Astrocyte (in vitro differentiated cells and primary cell): Measurements from ENCODE around the gene DDX31. TPM values are rescaled to one million over a fixed set of nuclear protein-coding genes. Genes with fewer than 3 reads are reported as not detected.

Source experiments
- DNase-seq: peaks from one replicate; pipeline ENCODE4 v3.0.0-alpha.2; 2010; ENCODE audit warnings: low read depth
- FAIRE-seq: peaks from 2 replicates; lab custom pipeline; 2011; peaks lifted over from hg19 to GRCh38; lab: Jason Lieb, UNC
- H2AFZ ChIP-seq: 2 replicates; pipeline ENCODE4 v1.6.0; 2012; ENCODE audit warnings: low read depth, low read length, inconsistent platforms
- H3K27ac ChIP-seq: 2 replicates; pipeline ENCODE4 v1.5.1; 2011; ENCODE audit warnings: low read depth, low read length, inconsistent platforms
- H3K27me3 ChIP-seq: 2 replicates; pipeline ENCODE4 v1.6.0; 2011; ENCODE audit warnings: low read length, inconsistent platforms; ENCODE audit not compliant: insufficient read depth
- H3K36me3 ChIP-seq: 2 replicates; pipeline ENCODE4 v1.5.1; 2011; ENCODE audit warnings: low read length, inconsistent platforms; ENCODE audit not compliant: insufficient read depth
- H3K4me1 ChIP-seq: 2 replicates; pipeline ENCODE4 v1.5.1; 2011; ENCODE audit warnings: low read length, inconsistent platforms; ENCODE audit not compliant: insufficient read depth
- H3K4me2 ChIP-seq: 2 replicates; pipeline ENCODE4 v1.6.0; 2012; ENCODE audit warnings: low read length, inconsistent platforms
- H3K4me3 ChIP-seq: 2 replicates; pipeline ENCODE4 v1.5.1; 2011; ENCODE audit warnings: low read depth, mild to moderate bottlenecking, low read length, inconsistent platforms; ENCODE audit not compliant: insufficient read depth
- H3K79me2 ChIP-seq: 2 replicates; pipeline ENCODE4 v1.6.0; 2012; ENCODE audit warnings: mild to moderate bottlenecking, low read length, inconsistent platforms; ENCODE audit not compliant: insufficient read depth
- H3K9ac ChIP-seq: 2 replicates; pipeline ENCODE4 v1.6.0; 2012; ENCODE audit warnings: mild to moderate bottlenecking, low read length, inconsistent platforms
- H3K9me3 ChIP-seq: 2 replicates; pipeline ENCODE4 v1.5.1; 2012; ENCODE audit warnings: low read depth, mild to moderate bottlenecking, low read length, inconsistent platforms; ENCODE audit not compliant: insufficient read depth
- H4K20me1 ChIP-seq: 2 replicates; pipeline ENCODE4 v1.6.0; 2012; ENCODE audit warnings: low read length, inconsistent platforms; ENCODE audit not compliant: insufficient read depth
- H3K27ac Mint-ChIP-seq: one replicate; pipeline ENCODE4 v1.8.0; 2021; ENCODE audit warnings: mild to moderate bottlenecking, mixed read lengths; ENCODE audit not compliant: unreplicated experiment
- H3K27me3 Mint-ChIP-seq: one replicate; pipeline ENCODE4 v1.8.0; 2021; ENCODE audit warnings: low read depth, mixed read lengths; ENCODE audit not compliant: unreplicated experiment
- H3K36me3 Mint-ChIP-seq: one replicate; pipeline ENCODE4 v1.8.0; 2021; ENCODE audit warnings: low read depth, mixed read lengths; ENCODE audit not compliant: unreplicated experiment
- H3K4me1 Mint-ChIP-seq: one replicate; pipeline ENCODE4 v1.8.0; 2021; ENCODE audit warnings: low read depth, mixed read lengths; ENCODE audit not compliant: unreplicated experiment
- H3K4me3 Mint-ChIP-seq: one replicate; pipeline ENCODE4 v1.8.0; 2021; ENCODE audit warnings: mild to moderate bottlenecking, moderate library complexity, mixed read lengths; ENCODE audit not compliant: unreplicated experiment
- H3K9me3 Mint-ChIP-seq: one replicate; pipeline ENCODE4 v1.8.0; 2021; ENCODE audit warnings: mild to moderate bottlenecking, mixed read lengths; ENCODE audit not compliant: unreplicated experiment
- CTCF ChIP-seq: IDR thresholded peaks from 2 replicates; pipeline ENCODE4 v1.5.1; 2011; ENCODE audit warnings: low read depth, mild to moderate bottlenecking, inconsistent platforms, low read length, moderate library complexity; ENCODE audit not compliant: insufficient read depth
- EZH2 ChIP-seq: IDR thresholded peaks from 2 replicates; pipeline ENCODE4 v1.6.1; 2012; ENCODE audit warnings: mild to moderate bottlenecking, low read length, inconsistent platforms; ENCODE audit not compliant: insufficient read depth
- total RNA-seq: library from RNA; stranded (reverse); gene quantifications from 2 replicates; pipeline ENCODE4 v1.2.1, GENCODE V29; 2021

DDX31 gene
- total RNA-seq, 1 donor from 2014 or later, result 20.5 TPM

DNA sequence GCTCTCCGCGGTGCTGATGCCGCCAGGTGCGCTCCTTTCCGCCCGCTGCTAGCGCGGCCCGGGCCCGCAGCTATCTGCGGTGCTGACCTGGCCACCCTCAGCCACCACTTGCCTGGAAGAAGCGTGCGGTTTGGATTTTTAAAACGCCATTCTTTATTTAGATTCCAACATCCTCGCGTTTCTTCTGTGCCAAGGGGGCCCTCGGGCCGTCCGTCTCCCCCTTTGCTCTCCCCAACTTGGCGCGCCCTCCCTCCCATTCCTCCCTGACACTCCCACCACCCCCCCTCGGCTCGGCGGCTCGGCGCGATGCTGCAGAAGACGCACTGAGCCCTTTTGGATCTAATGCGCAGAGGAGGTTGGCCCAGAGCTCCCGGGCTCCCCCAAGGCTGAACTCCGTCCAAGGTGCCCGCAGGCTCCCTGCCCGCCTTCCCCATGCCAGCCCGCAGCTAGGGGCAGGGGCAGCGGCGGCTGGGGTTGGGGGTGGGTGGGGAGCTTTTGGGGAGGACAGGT lies 87.5 kb downstream of the DDX31 start, which contains the start of gene BARHL1:
Gene BARHL1 (plus strand): TSS at position 331 of the 510 bp plus-strand sequence. CDS start 192 bp downstream, outside the sequence.
- no peak within 1 kb of the TSS for H3K4me3 ChIP-seq
- peaks cover 2% of the 10 kb centered on the region for H3K36me3 Mint-ChIP-seq

DNA sequence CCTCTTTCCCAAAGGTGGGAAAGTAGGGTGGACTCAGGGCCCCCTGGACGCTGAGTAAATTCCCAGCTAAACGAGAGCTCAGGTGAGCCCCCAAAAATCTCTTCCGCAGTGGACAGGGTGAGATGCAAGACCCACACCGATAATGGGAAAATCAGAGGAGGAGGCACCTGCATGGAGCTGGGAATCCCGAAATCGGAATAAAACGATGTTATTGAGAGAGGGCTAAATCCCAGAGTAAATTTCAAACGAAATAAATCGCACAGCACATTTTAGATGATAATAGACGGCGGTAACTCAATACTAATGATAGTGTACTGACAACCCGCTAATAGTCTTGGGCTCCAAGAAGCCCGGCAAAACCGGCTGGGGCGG lies 90.4 kb downstream of the DDX31 start:
- H3K27ac ChIP-seq, result no peak overlapping the region
- FAIRE-seq (no peak), DNase-seq (no peak)
- peaks cover 78% of the 10 kb centered on the region for H3K27me3 ChIP-seq
- no peak overlapping the region for H3K4me3 ChIP-seq
- H3K9me3 Mint-ChIP-seq, result peaks cover 12% of the 10 kb centered on the region
- H3K79me2 ChIP-seq, result no peaks in the 10 kb centered on the region
- peaks cover 46% of the 10 kb centered on the region for H4K20me1 ChIP-seq
- peaks cover 2% of the 10 kb centered on the region for H3K36me3 Mint-ChIP-seq
- no peaks in the 10 kb centered on the region for H3K36me3 ChIP-seq
- TF ChIP-seq CTCF, result no peak
- no peak for TF ChIP-seq EZH2
- peaks cover 74% of the 10 kb centered on the region for H3K27me3 Mint-ChIP-seq
- peaks cover under 1% of the 10 kb centered on the region for H3K9me3 ChIP-seq
- no peak overlapping the region for H3K4me2 ChIP-seq
- H3K27ac Mint-ChIP-seq, result no peak overlapping the region
- H3K9ac ChIP-seq, result no peak overlapping the region
- peaks cover 9% of the 10 kb centered on the region for H3K4me1 Mint-ChIP-seq
- no peak overlapping the region for H2AFZ ChIP-seq
- H3K4me1 ChIP-seq, result no peaks in the 10 kb centered on the region
- no peak overlapping the region for H3K4me3 Mint-ChIP-seq

More for the DNA sequence above, 87.5 kb downstream of the DDX31 start, which contains the start of gene BARHL1:
- no peaks in the 10 kb centered on the region for H3K79me2 ChIP-seq
- no peaks in the 10 kb centered on the region for H3K36me3 ChIP-seq
- no peak within 1 kb of the TSS for H3K4me3 Mint-ChIP-seq
- peaks cover 23% of the 10 kb centered on the region for H3K4me1 Mint-ChIP-seq
- H2AFZ ChIP-seq, result no peak within 1 kb of the TSS
- H3K27ac Mint-ChIP-seq, result no peak within 1 kb of the TSS
- H4K20me1 ChIP-seq, result peaks cover 56% of the 10 kb centered on the region
- TF ChIP-seq CTCF (no peak), EZH2 (no peak)
- H3K4me1 ChIP-seq, result peaks cover 6% of the 10 kb centered on the region
- peaks cover 9% of the 10 kb centered on the region for H3K9me3 ChIP-seq
- H3K9me3 Mint-ChIP-seq, result peaks cover 19% of the 10 kb centered on the region
- H3K27me3 Mint-ChIP-seq, result peaks cover 70% of the 10 kb centered on the region
- peaks cover 95% of the 10 kb centered on the region for H3K27me3 ChIP-seq
- DNase-seq (no peak), FAIRE-seq (no peak)
- H3K27ac ChIP-seq, result no peak within 1 kb of the TSS
- H3K9ac ChIP-seq, result no peak within 1 kb of the TSS
- H3K4me2 ChIP-seq, result peak within 1 kb of the TSS; percentile 81

DNA sequence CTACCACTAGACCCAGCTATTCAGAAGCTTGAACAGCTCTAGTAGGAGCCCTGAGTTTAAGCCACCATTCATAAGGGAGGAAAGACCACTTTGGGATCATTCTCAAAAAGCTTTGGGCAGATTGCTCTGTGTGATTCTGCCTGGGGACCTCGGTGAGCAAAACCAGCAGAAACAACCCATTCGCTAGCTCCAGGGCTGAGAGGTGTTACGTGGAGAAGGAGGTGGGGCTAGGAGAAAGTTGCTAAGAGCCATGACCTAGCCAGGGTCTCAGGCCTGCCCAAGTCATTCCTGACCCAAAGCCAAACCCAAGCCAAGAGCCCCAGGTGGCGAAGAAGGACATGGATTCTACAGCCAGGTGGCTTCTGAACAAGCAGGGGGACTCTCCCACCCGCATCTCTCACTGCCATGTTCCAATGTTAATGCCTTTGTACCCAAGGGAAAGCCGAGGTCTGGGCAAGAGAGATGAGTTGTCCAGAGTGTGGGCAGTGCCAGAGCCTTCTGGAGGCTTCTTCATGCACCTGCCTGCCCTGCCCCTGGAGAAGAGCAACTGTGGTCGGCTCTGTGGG lies 91.3 kb downstream of the DDX31 start:
- Histone ChIP-seq H3K4me3 (no peak overlapping the region), H3K79me2 (no peaks in the 10 kb centered on the region), H3K36me3 (no peaks in the 10 kb centered on the region), H4K20me1 (peaks cover 39% of the 10 kb centered on the region), H3K27me3 (peaks cover 69% of the 10 kb centered on the region), H3K9ac (no peak overlapping the region), H3K9me3 (no peaks in the 10 kb centered on the region), H3K4me2 (no peak overlapping the region), H3K4me1 (no peaks in the 10 kb centered on the region), H3K27ac (no peak overlapping the region), H2AFZ (no peak overlapping the region)
- Mint-ChIP-seq H3K27ac (no peak overlapping the region), H3K27me3 (peaks cover 71% of the 10 kb centered on the region), H3K4me3 (no peak overlapping the region), H3K9me3 (peaks cover 12% of the 10 kb centered on the region), H3K4me1 (peaks cover 5% of the 10 kb centered on the region), H3K36me3 (peaks cover 2% of the 10 kb centered on the region)
- DNase-seq, result no peak
- TF ChIP-seq CTCF (no peak), EZH2 (no peak)
- FAIRE-seq, result no peak
